HepG2 (cell line): ENCODE measurements around the gene FLRT3. TPM values are rescaled to one million over a fixed set of nuclear protein-coding genes. Genes with fewer than 3 reads are reported as not detected.

ENCODE experiments used
- GMEB2 ChIP-seq: IDR thresholded peaks from 2 replicates; pipeline ENCODE4 v1.6.1; 2016; ENCODE audit warnings: missing biosample characterization, missing genetic modification reagents, low read depth
- HOXA5 ChIP-seq: sonication (generic); formaldehyde crosslinking; IDR thresholded peaks from 2 replicates; pipeline ENCODE4 v1.4.0; 2020; ENCODE audit warnings: missing genetic modification reagents
- JUN ChIP-seq: sonication (generic); formaldehyde crosslinking; IDR thresholded peaks from 2 replicates; pipeline ENCODE4 v1.4.0; 2020; ENCODE audit warnings: mild to moderate bottlenecking, missing genetic modification reagents
- MXD1 ChIP-seq: sonication (generic); formaldehyde crosslinking; IDR thresholded peaks from 2 replicates; pipeline ENCODE4 v1.4.0; 2020; ENCODE audit warnings: mild to moderate bottlenecking, missing genetic modification reagents
- SP5 ChIP-seq: IDR thresholded peaks from 2 replicates; pipeline ENCODE4 v1.6.1; 2016; ENCODE audit warnings: low read depth, borderline replicate concordance
- YEATS2 ChIP-seq: sonication (generic); formaldehyde crosslinking; IDR thresholded peaks from 2 replicates; pipeline ENCODE4 v1.4.0; 2020; ENCODE audit warnings: missing genetic modification reagents, borderline replicate concordance
- ZBTB40 ChIP-seq, 2 experiments: fragments of 450-650 bp in 1 of 2; sonication (generic) in 1 of 2; formaldehyde crosslinking in 1 of 2; IDR thresholded peaks; 2 replicates each; pipeline versions ENCODE4 v1.6.1 to v1.8.0; 2016 to 2022; ENCODE audit warnings: antibody characterized with exemption in 1 of 2, mild to moderate bottlenecking in 1 of 2, missing genetic modification reagents in 1 of 2
- ZNF276 ChIP-seq: sonication (generic); formaldehyde crosslinking; IDR thresholded peaks from 2 replicates; pipeline ENCODE4 v1.4.0; 2020; ENCODE audit warnings: mild to moderate bottlenecking, low read depth, missing genetic modification reagents
- ZNF414 ChIP-seq: sonication (generic); formaldehyde crosslinking; IDR thresholded peaks from 2 replicates; pipeline ENCODE4 v1.5.0; 2020; ENCODE audit warnings: missing genetic modification reagents
- ZNF431 ChIP-seq: sonication (generic); formaldehyde crosslinking; IDR thresholded peaks from 2 replicates; pipeline ENCODE4 v1.9.0; 2022; ENCODE audit warnings: missing genetic modification reagents, low read depth, mild to moderate bottlenecking, borderline replicate concordance
- ZNF780A ChIP-seq: sonication (generic); formaldehyde crosslinking; IDR thresholded peaks from 2 replicates; pipeline ENCODE4 v1.8.0; 2022; ENCODE audit warnings: mild to moderate bottlenecking, missing genetic modification reagents, moderate library complexity
- polyA plus RNA-seq, 8 experiments: library from polyadenylated mRNA; depleted of rRNA in 3 of 8; stranded (reverse) in 7 of 8; unstranded in 1 of 8; fragments of >200 nt; fragmentation: Illumina TruSeq in 4 of 8; extraction: Trizol in 4 of 8; gene quantifications; 2 replicates each; pipeline versions ENCODE4 v1.2.1 to v1.2.3, GENCODE V29; 2011 to 2016; ENCODE audit warnings: low read depth in 4 of 8, missing spikeins in 1 of 8, mixed read lengths in 1 of 8; ENCODE audit not compliant: insufficient read depth in 1 of 8
- total RNA-seq, 5 experiments: library from RNA; depleted of rRNA; stranded (reverse); fragments of >200 nt; fragmentation: Illumina TruSeq; extraction: Trizol; gene quantifications; 2 replicates each; pipeline ENCODE4 v1.2.3, GENCODE V29; 2016; ENCODE audit warnings: low read depth in 1 of 5

Gene FLRT3
- total and polyA plus RNA-seq, 2 of the 13 experiments (the other 11 are each of a cell fraction or from before 2014, with no cell fraction given): 0.44 to 5.3 TPM

- no peak for TF ChIP-seq ZNF431 (CRISPR knock-in tag)
- no peak for TF ChIP-seq ZNF276 (CRISPR knock-in tag)
- peak; percentile 69; the same call in 1 of the 2 replicates for TF ChIP-seq JUN (CRISPR knock-in tag)
- TF ChIP-seq GMEB2 (CRISPR knock-in tag): no peak
- no peak for TF ChIP-seq ZBTB40 (IDR thresholded peaks at IDR 0.05)
- TF ChIP-seq ZBTB40 (CRISPR knock-in tag; IDR thresholded peaks at IDR 0.05): no peak
- TF ChIP-seq ZNF780A (CRISPR knock-in tag): no peak
- TF ChIP-seq ZNF414 (CRISPR knock-in tag): no peak
- TF ChIP-seq YEATS2 (CRISPR knock-in tag): peak; percentile 57; the same call in 1 of the 2 replicates
- no peak for TF ChIP-seq MXD1 (CRISPR knock-in tag)
- TF ChIP-seq SP5: no peak
- no peak for TF ChIP-seq HOXA5 (CRISPR knock-in tag)
- TF ChIP-seq, all 625 proteins: peak for 118
These were observed at the start of gene FLRT3 (continued) for GRCh38 chr20:14337400-14338171.
